GM18505 (cell line): Measurements from ENCODE around the gene FGFR4.

Source experiments
- ATAC-seq: cut with Tn5 transposase; IDR thresholded peaks from one replicate; pipeline ENCODE4 v1.9.1; 2021; ENCODE audit not compliant: unreplicated experiment
- POLR2A ChIP-seq: IDR thresholded peaks from 4 replicates; pipeline ENCODE4 v1.6.1; 2011; ENCODE audit warnings: borderline replicate concordance; ENCODE audit not compliant: insufficient read depth, insufficient read length; ENCODE audit errors: extremely low read depth

Gene FGFR4

GRCh38 chr5:177070536-177071191 lies 16.1 kb upstream of the FGFR4 start:
- no peak for ATAC-seq
- no peak for TF ChIP-seq POLR2A

- peak; percentile 66 for ATAC-seq
- no peak for TF ChIP-seq POLR2A
These were observed 14.9 kb upstream of the FGFR4 start for GRCh38 chr5:177071666-177072385.

- ATAC-seq = no peak
- TF ChIP-seq POLR2A = no peak
These were observed 9.4 kb upstream of the FGFR4 start for GRCh38 chr5:177077335-177077734.

- ATAC-seq = no peak
- no peak for TF ChIP-seq POLR2A
These were observed 7.1 kb upstream of the FGFR4 start for GRCh38 chr5:177079606-177080005.

- ATAC-seq = no peak
- TF ChIP-seq POLR2A = no peak
These were observed 6.5 kb upstream of the FGFR4 start for GRCh38 chr5:177080265-177080664.

GRCh38 chr5:177081859-177082258 lies 4.9 kb upstream of the FGFR4 start:
- no peak for ATAC-seq
- no peak for TF ChIP-seq POLR2A

GRCh38 chr5:177083357-177083756 lies 3.4 kb upstream of the FGFR4 start:
- TF ChIP-seq POLR2A = no peak
- no peak for ATAC-seq

GRCh38 chr5:177084175-177084574 lies 2.5 kb upstream of the FGFR4 start:
- TF ChIP-seq POLR2A = no peak
- no peak for ATAC-seq

GRCh38 chr5:177085985-177086653 lies 596 bp upstream of the FGFR4 start:
- no peak for TF ChIP-seq POLR2A
- ATAC-seq = no peak

GRCh38 chr5:177087398-177088005 lies 787 bp downstream of the FGFR4 start:
- no peak for TF ChIP-seq POLR2A
- ATAC-seq = no peak

- ATAC-seq = no peak
- no peak for TF ChIP-seq POLR2A
These were observed 2.4 kb downstream of the FGFR4 start for GRCh38 chr5:177089127-177089526.

GRCh38 chr5:177089825-177090641 lies 3.3 kb downstream of the FGFR4 start:
- no peak for ATAC-seq
- no peak for TF ChIP-seq POLR2A

- no peak for TF ChIP-seq POLR2A
- ATAC-seq = no peak
These were observed 4.1 kb downstream of the FGFR4 start for GRCh38 chr5:177090813-177091212.
